ENCODE results near the gene PTGR3. TPM values are rescaled to one million over a fixed set of nuclear protein-coding genes. Genes with fewer than 3 reads are reported as not detected.

The PTGR3 gene
- total RNA-seq, 1 experiment from 2014 or later: 13.8 TPM

GRCh38 chr18:75200071-75200470, 8.9 kb downstream of the PTGR3 start:
- Mint-ChIP-seq H3K27me3 (ENCODE audit: low read depth) (peaks cover 40% of the 10 kb centered on the region), H3K9me3 (no peaks in the 10 kb centered on the region), H3K36me3 (peaks cover 4% of the 10 kb centered on the region; the same call in 1 of the 2 replicates), H3K27ac (no peak overlapping the region), H3K4me1 (peaks cover 21% of the 10 kb centered on the region), H3K4me3 (no peak overlapping the region)
- no peak for ATAC-seq
- TF ChIP-seq TP53 (CRISPR knock-in tag; IDR thresholded peaks at IDR 0.05): no peak
- TF ChIP-seq USF1 (CRISPR knock-in tag; IDR thresholded peaks at IDR 0.05): no peak
- TF ChIP-seq CREB1 (CRISPR knock-in tag; IDR thresholded peaks at IDR 0.05): no peak
- TF ChIP-seq ZNF219 (CRISPR knock-in tag; IDR thresholded peaks at IDR 0.05; ENCODE audit: borderline replicate concordance): no peak
- TF ChIP-seq MXD4 (CRISPR knock-in tag; IDR thresholded peaks at IDR 0.05; ENCODE audit: borderline replicate concordance): no peak
- no peak for TF ChIP-seq JAZF1 (CRISPR knock-in tag; IDR thresholded peaks at IDR 0.05)
- no peak for TF ChIP-seq ATF3 (CRISPR knock-in tag; conservative IDR thresholded peaks at IDR 0.05)
- TF ChIP-seq FOXP4 (CRISPR knock-in tag; IDR thresholded peaks at IDR 0.05): no peak
- no peak for TF ChIP-seq OVOL2 (CRISPR knock-in tag; IDR thresholded peaks at IDR 0.05; ENCODE audit: borderline replicate concordance)
- no peak for TF ChIP-seq ETV6 (CRISPR knock-in tag; IDR thresholded peaks at IDR 0.05)
- no peak for TF ChIP-seq NR2C2 (CRISPR knock-in tag; IDR thresholded peaks at IDR 0.05)
- TF ChIP-seq PREB (CRISPR knock-in tag; IDR thresholded peaks at IDR 0.05; ENCODE audit: borderline replicate concordance): no peak
- TF ChIP-seq SP1 (CRISPR knock-in tag; conservative IDR thresholded peaks at IDR 0.05): no peak
- TF ChIP-seq PRDM15 (CRISPR knock-in tag; IDR thresholded peaks at IDR 0.05): no peak
- TF ChIP-seq CREM (CRISPR knock-in tag; IDR thresholded peaks at IDR 0.05): no peak
- no peak for TF ChIP-seq ZNF423 (CRISPR knock-in tag; IDR thresholded peaks at IDR 0.05)
- no peak for TF ChIP-seq ZBTB21 (CRISPR knock-in tag; IDR thresholded peaks at IDR 0.05; ENCODE audit: borderline replicate concordance)
- CTCF ChIA-PET: no interaction called here
- no peak for DNase-seq (ENCODE audit: low spot score)
- POLR2A ChIA-PET: no interaction called here

GRCh38 chr18:75199327-75199726, 9.6 kb downstream of the PTGR3 start:
- Mint-ChIP-seq H3K4me3 (no peak overlapping the region), H3K4me1 (peaks cover 20% of the 10 kb centered on the region), H3K27me3 (ENCODE audit: low read depth) (peaks cover 33% of the 10 kb centered on the region), H3K27ac (no peak overlapping the region), H3K36me3 (peaks cover 4% of the 10 kb centered on the region; the same call in 1 of the 2 replicates), H3K9me3 (no peaks in the 10 kb centered on the region)
- DNase-seq (ENCODE audit: low spot score) (no peak), ATAC-seq (no peak)
- POLR2A ChIA-PET: no interaction called here
- CTCF ChIA-PET: no interaction called here
- TF ChIP-seq ZMAT4 (CRISPR knock-in tag; IDR thresholded peaks at IDR 0.05) (no peak), ZBTB21 (CRISPR knock-in tag; IDR thresholded peaks at IDR 0.05; ENCODE audit: borderline replicate concordance) (no peak), RELA (CRISPR knock-in tag; IDR thresholded peaks at IDR 0.05; ENCODE audit: borderline replicate concordance) (no peak), ZNF416 (CRISPR knock-in tag; IDR thresholded peaks at IDR 0.05) (no peak), ERG (CRISPR knock-in tag; IDR thresholded peaks at IDR 0.05) (no peak), ZNF423 (CRISPR knock-in tag; IDR thresholded peaks at IDR 0.05) (no peak), CREM (CRISPR knock-in tag; IDR thresholded peaks at IDR 0.05) (no peak), ZNF232 (CRISPR knock-in tag; IDR thresholded peaks at IDR 0.05) (no peak), ZBTB43 (CRISPR knock-in tag; IDR thresholded peaks at IDR 0.05) (no peak), SMAD4 (CRISPR knock-in tag; IDR thresholded peaks at IDR 0.05) (no peak), SOX15 (CRISPR knock-in tag; IDR thresholded peaks at IDR 0.05) (no peak)

All from WTC11 (cell line).